Stimulated activated CD8-positive, alpha-beta memory T cell treated with anti-CD3 and anti-CD28 coated beads, Interleukin-4, amount 100 ng/mL, for 24 hours (primary cell): ENCODE data around the gene ARHGAP44.

Source experiments
- DNase-seq: peaks from one replicate; pipeline ENCODE4 v3.0.0-alpha.2; 2020; ENCODE audit warnings: low read depth

The ARHGAP44 gene

GRCh38 chr17:12900474-12900873, 111.2 kb downstream of the ARHGAP44 start:
- DNase-seq: no peak

GRCh38 chr17:12902046-12902445, 112.7 kb downstream of the ARHGAP44 start:
- DNase-seq: no peak

GRCh38 chr17:12907477-12907876, 118.2 kb downstream of the ARHGAP44 start:
- no peak for DNase-seq

GRCh38 chr17:12909046-12909445, 119.7 kb downstream of the ARHGAP44 start:
- DNase-seq: no peak

GRCh38 chr17:12909511-12909910, 120.2 kb downstream of the ARHGAP44 start:
- DNase-seq: no peak

- DNase-seq: no peak
These were observed 121.9 kb downstream of the ARHGAP44 start for GRCh38 chr17:12911239-12911638.

GRCh38 chr17:12917399-12917798, 128.1 kb downstream of the ARHGAP44 start:
- no peak for DNase-seq

- no peak for DNase-seq
These were observed 128.8 kb downstream of the ARHGAP44 start for GRCh38 chr17:12918142-12918541.

GRCh38 chr17:12922120-12922519, 132.8 kb downstream of the ARHGAP44 start:
- no peak for DNase-seq

GRCh38 chr17:12924614-12925013, 135.3 kb downstream of the ARHGAP44 start:
- no peak for DNase-seq

- no peak for DNase-seq
These were observed 137.7 kb downstream of the ARHGAP44 start for GRCh38 chr17:12927001-12927400.

GRCh38 chr17:12927541-12928425, 138.5 kb downstream of the ARHGAP44 start:
- DNase-seq: no peak

GRCh38 chr17:12928736-12929135, 139.4 kb downstream of the ARHGAP44 start:
- no peak for DNase-seq

GRCh38 chr17:12936501-12936900, 147.2 kb downstream of the ARHGAP44 start:
- no peak for DNase-seq

GRCh38 chr17:12940699-12941098, 151.4 kb downstream of the ARHGAP44 start:
- no peak for DNase-seq

- DNase-seq: no peak
These were observed 157.7 kb downstream of the ARHGAP44 start for GRCh38 chr17:12947047-12947446.

GRCh38 chr17:12952012-12952411, 162.7 kb downstream of the ARHGAP44 start:
- DNase-seq: no peak

GRCh38 chr17:12953156-12953555, 163.9 kb downstream of the ARHGAP44 start:
- DNase-seq: no peak

- DNase-seq: no peak
These were observed 166.2 kb downstream of the ARHGAP44 start for GRCh38 chr17:12955521-12955920.

GRCh38 chr17:12958786-12959185, 169.5 kb downstream of the ARHGAP44 start:
- no peak for DNase-seq

- no peak for DNase-seq
These were observed 170.1 kb downstream of the ARHGAP44 start for GRCh38 chr17:12959441-12959840.

GRCh38 chr17:12961655-12962054, 172.4 kb downstream of the ARHGAP44 start:
- no peak for DNase-seq

- no peak for DNase-seq
These were observed 174.2 kb downstream of the ARHGAP44 start for GRCh38 chr17:12963505-12963904.

- DNase-seq: no peak
These were observed 174.9 kb downstream of the ARHGAP44 start for GRCh38 chr17:12964162-12964561.
